Fibroblast of lung (primary cell): ENCODE results near the gene FNTB.

Source experiments
- CTCF ChIP-seq, 2 donors: IDR thresholded peaks in 1 of 2; conservative IDR thresholded peaks in 1 of 2; 1 replicate in 1 of 2; 2 replicates in 1 of 2; pipeline ENCODE4 v1.5.1; 2011 to 2012; ENCODE audit warnings: low read length in 2 of 2, control low read depth in 1 of 2, inconsistent platforms in 1 of 2, low read depth in 1 of 2, mild to moderate bottlenecking in 1 of 2
- EZH2 ChIP-seq: IDR thresholded peaks from 2 replicates; pipeline ENCODE4 v1.5.1; 2012; ENCODE audit warnings: low read length, control low read depth, mild to moderate bottlenecking; ENCODE audit errors: missing control alignments

GRCh38 chr14:65109357-65109756 is 122.7 kb downstream of the FNTB start:
- TF ChIP-seq CTCF (conservative IDR thresholded peaks at IDR 0.05 in 1 of 2, IDR thresholded peaks at IDR 0.05 in 1 of 2; ENCODE audit: low read depth in 1 of 2, low read length in 2 of 2) (no peak), EZH2 (no peak)
